Measurements from ENCODE around the gene SSPN. TPM values are rescaled to one million over a fixed set of nuclear protein-coding genes. Genes with fewer than 3 reads are reported as not detected.

Gene SSPN
- total RNA-seq, 3 donors from 2014 or later = 17.7 to 22.1 (median 19.7) TPM

DNA sequence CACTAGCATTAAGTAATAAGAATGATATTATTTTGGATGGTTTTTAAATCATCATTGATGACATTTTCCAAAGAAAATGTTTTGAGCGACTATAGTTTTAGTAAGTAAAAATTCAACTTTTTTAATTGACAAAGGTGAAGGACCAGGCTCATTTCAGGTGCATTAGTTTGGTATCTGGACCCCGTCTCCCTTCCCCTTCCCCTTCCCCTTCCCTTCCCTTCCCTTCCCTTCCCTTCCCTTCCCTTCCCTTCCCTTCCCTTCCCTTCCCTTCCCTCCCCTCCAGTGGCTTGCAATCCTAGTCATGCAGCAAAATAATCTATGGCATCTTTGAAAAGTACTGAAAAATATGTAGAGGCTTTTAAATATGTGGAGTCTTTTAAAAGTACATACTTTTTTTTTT is 13.0 kb upstream of the SSPN start:
- no peaks in the 10 kb centered on the region for H3K36me3 ChIP-seq
- H3K27me3 ChIP-seq = no peaks in the 10 kb centered on the region
- H3K27ac ChIP-seq = no peak overlapping the region
- intact Hi-C loops (cut with DNase I; ENCODE audit: low total_unique reads) = no loop called here
- TF ChIP-seq POLR2A (IDR thresholded peaks at IDR 0.05) (no peak), POLR2AphosphoS5 (IDR thresholded peaks at IDR 0.05) (no peak)
- TF ChIP-seq, protein P1, sequence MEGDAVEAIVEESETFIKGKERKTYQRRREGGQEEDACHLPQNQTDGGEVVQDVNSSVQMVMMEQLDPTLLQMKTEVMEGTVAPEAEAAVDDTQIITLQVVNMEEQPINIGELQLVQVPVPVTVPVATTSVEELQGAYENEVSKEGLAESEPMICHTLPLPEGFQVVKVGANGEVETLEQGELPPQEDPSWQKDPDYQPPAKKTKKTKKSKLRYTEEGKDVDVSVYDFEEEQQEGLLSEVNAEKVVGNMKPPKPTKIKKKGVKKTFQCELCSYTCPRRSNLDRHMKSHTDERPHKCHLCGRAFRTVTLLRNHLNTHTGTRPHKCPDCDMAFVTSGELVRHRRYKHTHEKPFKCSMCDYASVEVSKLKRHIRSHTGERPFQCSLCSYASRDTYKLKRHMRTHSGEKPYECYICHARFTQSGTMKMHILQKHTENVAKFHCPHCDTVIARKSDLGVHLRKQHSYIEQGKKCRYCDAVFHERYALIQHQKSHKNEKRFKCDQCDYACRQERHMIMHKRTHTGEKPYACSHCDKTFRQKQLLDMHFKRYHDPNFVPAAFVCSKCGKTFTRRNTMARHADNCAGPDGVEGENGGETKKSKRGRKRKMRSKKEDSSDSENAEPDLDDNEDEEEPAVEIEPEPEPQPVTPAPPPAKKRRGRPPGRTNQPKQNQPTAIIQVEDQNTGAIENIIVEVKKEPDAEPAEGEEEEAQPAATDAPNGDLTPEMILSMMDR (IDR thresholded peaks at IDR 0.05) = no peak
- no peak for DNase-seq (ENCODE audit: low spot score in 2 of 2)
- H3K4me1 ChIP-seq = no peaks in the 10 kb centered on the region
- H3K4me3 ChIP-seq = no peak overlapping the region
- no peaks in the 10 kb centered on the region for H3K9me3 ChIP-seq

GRCh38 chr12:26185532-26186320 is 9.6 kb upstream of the SSPN start:
- Histone ChIP-seq H3K4me1 (no peaks in the 10 kb centered on the region), H3K9me3 (no peaks in the 10 kb centered on the region), H3K36me3 (no peaks in the 10 kb centered on the region), H3K4me3 (no peak overlapping the region), H3K27ac (peak overlapping the region; percentile 74 to 76), H3K27me3 (no peaks in the 10 kb centered on the region)
- DNase-seq (ENCODE audit: low spot score in 2 of 2) = no peak
- intact Hi-C loops (cut with DNase I; ENCODE audit: low total_unique reads) = loop anchor here (5.0 kb wide), 1 partner anchor 237 kb away; no protein-coding TSS in a partner anchor
- no peak for TF ChIP-seq POLR2A (IDR thresholded peaks at IDR 0.05)
- TF ChIP-seq, protein P1 (IDR thresholded peaks at IDR 0.05) = no peak
- no peak for TF ChIP-seq POLR2AphosphoS5 (IDR thresholded peaks at IDR 0.05)

DNA sequence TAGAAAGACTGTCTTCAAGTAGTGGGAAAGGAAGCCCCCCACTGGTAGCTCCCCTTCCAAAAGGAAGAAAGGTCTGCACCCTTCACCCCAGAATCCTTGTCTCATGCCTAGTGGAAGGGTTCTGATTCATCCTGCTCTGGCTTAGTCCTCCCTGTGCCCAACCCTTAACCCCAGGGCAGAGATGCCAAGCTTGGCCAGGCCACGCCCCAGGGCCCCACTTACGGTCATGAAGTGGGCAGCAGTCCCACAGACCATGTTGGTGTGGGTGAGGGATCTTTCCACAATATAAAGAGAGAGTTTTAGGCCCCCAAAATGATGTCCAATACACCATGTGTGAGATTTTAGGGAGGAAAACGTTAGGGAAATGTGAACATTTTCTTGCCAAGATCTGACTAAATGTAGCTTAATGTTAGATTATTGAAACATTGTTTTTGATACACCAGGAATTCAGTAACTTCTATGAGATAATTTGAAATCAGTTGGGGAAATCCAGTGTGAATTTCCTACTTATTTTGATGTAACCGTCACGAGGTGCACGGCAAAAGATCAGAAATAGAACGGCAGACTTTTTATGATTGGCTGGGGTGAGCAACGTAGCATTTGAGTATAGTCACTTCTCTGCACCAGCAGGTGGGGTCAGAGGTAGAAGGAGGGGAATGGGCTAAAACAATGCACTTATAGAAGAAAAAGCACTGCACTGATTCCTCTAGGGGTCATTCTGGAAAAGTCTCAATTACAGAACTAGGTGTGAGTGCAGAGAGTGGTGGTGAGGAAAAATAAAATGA is 8.2 kb upstream of the SSPN start:
- H3K36me3 ChIP-seq = no peaks in the 10 kb centered on the region
- TF ChIP-seq, protein P1 (IDR thresholded peaks at IDR 0.05) = no peak
- TF ChIP-seq POLR2A (IDR thresholded peaks at IDR 0.05) = no peak
- no peak for TF ChIP-seq POLR2AphosphoS5 (IDR thresholded peaks at IDR 0.05)
- DNase-seq (ENCODE audit: low spot score in 2 of 2) = no peak
- intact Hi-C loops (cut with DNase I; ENCODE audit: low total_unique reads) = loop anchor here (5.0 kb wide), 1 partner anchor 235 kb away; no protein-coding TSS in a partner anchor
- H3K4me3 ChIP-seq = no peak overlapping the region
- H3K27ac ChIP-seq = peak overlapping the region; percentile 52 to 74
- H3K9me3 ChIP-seq = no peaks in the 10 kb centered on the region
- no peaks in the 10 kb centered on the region for H3K27me3 ChIP-seq
- H3K4me1 ChIP-seq = no peaks in the 10 kb centered on the region

GRCh38 chr12:26188127-26188526 is 7.2 kb upstream of the SSPN start:
- no peak for TF ChIP-seq POLR2A (IDR thresholded peaks at IDR 0.05)
- TF ChIP-seq, protein P1 (IDR thresholded peaks at IDR 0.05) = no peak
- no peak for TF ChIP-seq POLR2AphosphoS5 (IDR thresholded peaks at IDR 0.05)
- no peaks in the 10 kb centered on the region for H3K9me3 ChIP-seq
- no peak overlapping the region for H3K4me3 ChIP-seq
- intact Hi-C loops (cut with DNase I; ENCODE audit: low total_unique reads) = loop anchor here (5.0 kb wide), 1 partner anchor 234 kb away; no protein-coding TSS in a partner anchor
- H3K4me1 ChIP-seq = no peaks in the 10 kb centered on the region
- H3K27ac ChIP-seq = no peak overlapping the region
- H3K27me3 ChIP-seq = no peaks in the 10 kb centered on the region
- H3K36me3 ChIP-seq = no peaks in the 10 kb centered on the region
- DNase-seq (ENCODE audit: low spot score in 2 of 2) = no peak

GRCh38 chr12:26188641-26189040 is 6.7 kb upstream of the SSPN start:
- Histone ChIP-seq H3K36me3 (no peaks in the 10 kb centered on the region), H3K9me3 (no peaks in the 10 kb centered on the region), H3K4me3 (no peak overlapping the region), H3K27me3 (no peaks in the 10 kb centered on the region), H3K4me1 (no peaks in the 10 kb centered on the region), H3K27ac (no peak overlapping the region)
- TF ChIP-seq POLR2A (IDR thresholded peaks at IDR 0.05) (no peak), POLR2AphosphoS5 (IDR thresholded peaks at IDR 0.05) (no peak)
- TF ChIP-seq, protein P1 (IDR thresholded peaks at IDR 0.05) = no peak
- intact Hi-C loops (cut with DNase I; ENCODE audit: low total_unique reads) = loop anchor here (5.0 kb wide), 1 partner anchor 234 kb away; no protein-coding TSS in a partner anchor
- no peak for DNase-seq (ENCODE audit: low spot score in 2 of 2)
